Naive thymus-derived CD4-positive, alpha-beta T cell (primary cell): ENCODE data around the gene WFIKKN1. TPM values are rescaled to one million over a fixed set of nuclear protein-coding genes. Genes with fewer than 3 reads are reported as not detected.

ENCODE experiments used
- polyA plus RNA-seq, 2 donors: library from polyadenylated mRNA; unstranded; fragments of 300-500 nt; fragmentation: Illumina TruSeq; gene quantifications; one replicate each; pipeline ENCODE4 v1.2.3, GENCODE V29; 2021
- total RNA-seq, 6 experiments: library from RNA in 5 of 6; stranded (reverse) in 5 of 6; gene quantifications; 1 replicate in 5 of 6; 2 replicates in 1 of 6; pipeline ENCODE4 v1.2.3 and lab custom pipeline; 2021 to 2026

The WFIKKN1 gene
- total and polyA plus RNA-seq, 7 experiments from 2014 or later: 0.34 to 0.81 (median 0.56) TPM; not detected in 2

Other genes starting within 250 kb of the WFIKKN1 start
- gene PGAP6, start 249.0 kb upstream of the WFIKKN1 start, total RNA-seq: 100 to 1,000 TPM in 1 of 5 experiments, 10 to 100 TPM in 4; 32.2 to 107 (median 89.4) TPM
- gene PGAP6, start 249.0 kb upstream of the WFIKKN1 start, polyA plus RNA-seq: 10 to 100 TPM; 17.0 to 52.4 TPM
- 10 to 100 TPM; 40.2 to 58.1 (median 42.9) TPM for gene NME4, start 233.8 kb upstream of the WFIKKN1 start, total RNA-seq
- gene NME4, start 233.8 kb upstream of the WFIKKN1 start, polyA plus RNA-seq: 10 to 100 TPM; 76.7 to 88.6 TPM
- 10 to 100 TPM in 3 of 5 experiments, 1 to 10 TPM in 2; 7.9 to 13.8 (median 11.6) TPM for gene DECR2, start 229.1 kb upstream of the WFIKKN1 start, total RNA-seq
- gene DECR2, start 229.1 kb upstream of the WFIKKN1 start, polyA plus RNA-seq: 1 to 10 TPM; 7.8 to 7.9 TPM
- gene RAB11FIP3, start 205.3 kb upstream of the WFIKKN1 start, total RNA-seq: 10 to 100 TPM; 37.9 to 53.0 (median 45.5) TPM
- 1 to 10 TPM in 1 of 2 donors, under 1 TPM in 1; 0.71 to 4.0 TPM for gene RAB11FIP3, start 205.3 kb upstream of the WFIKKN1 start, polyA plus RNA-seq
- gene CAPN15, start 103.3 kb upstream of the WFIKKN1 start, total RNA-seq: 10 to 100 TPM; 51.0 to 89.8 (median 55.6) TPM
- 1 to 10 TPM; 3.2 to 7.5 TPM for gene CAPN15, start 103.3 kb upstream of the WFIKKN1 start, polyA plus RNA-seq
- gene PRR35, start 70.6 kb upstream of the WFIKKN1 start, total RNA-seq: not detected
- not detected for gene PRR35, start 70.6 kb upstream of the WFIKKN1 start, polyA plus RNA-seq
- 1 to 10 TPM; 1.6 to 5.8 (median 3.2) TPM for gene NHLRC4, start 64.0 kb upstream of the WFIKKN1 start, total RNA-seq
- 1 to 10 TPM; 4.6 to 5.1 TPM for gene NHLRC4, start 64.0 kb upstream of the WFIKKN1 start, polyA plus RNA-seq
- gene PIGQ, start 61.0 kb upstream of the WFIKKN1 start, total RNA-seq: 10 to 100 TPM; 27.1 to 63.0 (median 45.1) TPM
- 10 to 100 TPM; 12.3 to 16.2 TPM for gene PIGQ, start 61.0 kb upstream of the WFIKKN1 start, polyA plus RNA-seq
- 10 to 100 TPM; 15.8 to 23.2 (median 17.8) TPM for gene RAB40C, start 40.9 kb upstream of the WFIKKN1 start, total RNA-seq
- gene RAB40C, start 40.9 kb upstream of the WFIKKN1 start, polyA plus RNA-seq: 10 to 100 TPM in 1 of 2 donors, 1 to 10 TPM in 1; 7.9 to 17.5 TPM
- 10 to 100 TPM; 41.7 to 97.5 (median 64.0) TPM for gene METTL26, start 5.3 kb downstream of the WFIKKN1 start, total RNA-seq
- 10 to 100 TPM; 95.8 to 96.9 TPM for gene METTL26, start 5.3 kb downstream of the WFIKKN1 start, polyA plus RNA-seq
- 10 to 100 TPM; 21.4 to 33.6 (median 28.8) TPM for gene MCRIP2, start 10.8 kb downstream of the WFIKKN1 start, total RNA-seq
- gene MCRIP2, start 10.8 kb downstream of the WFIKKN1 start, polyA plus RNA-seq: 10 to 100 TPM; 26.8 to 35.8 TPM
- gene WDR90, start 18.4 kb downstream of the WFIKKN1 start, total RNA-seq: 10 to 100 TPM; 11.7 to 70.6 (median 13.9) TPM
- under 1 TPM; 0.56 to 0.63 TPM for gene WDR90, start 18.4 kb downstream of the WFIKKN1 start, polyA plus RNA-seq
- 100 to 1,000 TPM; 145 to 232 (median 186) TPM for gene RHOT2, start 37.1 kb downstream of the WFIKKN1 start, total RNA-seq
- gene RHOT2, start 37.1 kb downstream of the WFIKKN1 start, polyA plus RNA-seq: 10 to 100 TPM; 32.7 to 56.7 TPM
- gene RHBDL1, start 44.7 kb downstream of the WFIKKN1 start, total RNA-seq: 1 to 10 TPM in 4 of 5 experiments, under 1 TPM in 1; 0.65 to 3.1 (median 1.6) TPM
- gene RHBDL1, start 44.7 kb downstream of the WFIKKN1 start, polyA plus RNA-seq: not detected
- gene STUB1, start 49.4 kb downstream of the WFIKKN1 start, total RNA-seq: 100 to 1,000 TPM in 1 of 5 experiments, 10 to 100 TPM in 4; 68.6 to 105 (median 77.4) TPM
- gene STUB1, start 49.4 kb downstream of the WFIKKN1 start, polyA plus RNA-seq: 100 to 1,000 TPM; 132 to 159 TPM
- gene JMJD8, start 53.3 kb downstream of the WFIKKN1 start, total RNA-seq: 10 to 100 TPM; 26.8 to 48.1 (median 37.2) TPM
- gene JMJD8, start 53.3 kb downstream of the WFIKKN1 start, polyA plus RNA-seq: 10 to 100 TPM; 43.2 to 62.1 TPM
- 10 to 100 TPM; 13.3 to 19.4 (median 16.5) TPM for gene WDR24, start 59.4 kb downstream of the WFIKKN1 start, total RNA-seq
- gene WDR24, start 59.4 kb downstream of the WFIKKN1 start, polyA plus RNA-seq: 10 to 100 TPM; 10.6 to 21.2 TPM
- 10 to 100 TPM; 13.2 to 45.4 (median 18.0) TPM for gene FBXL16, start 74.8 kb downstream of the WFIKKN1 start, total RNA-seq
- gene FBXL16, start 74.8 kb downstream of the WFIKKN1 start, polyA plus RNA-seq: 10 to 100 TPM; 11.1 to 21.1 TPM
- 1 to 10 TPM; 4.8 to 5.1 (median 5.0) TPM for gene METRN, start 84.1 kb downstream of the WFIKKN1 start, total RNA-seq
- gene METRN, start 84.1 kb downstream of the WFIKKN1 start, polyA plus RNA-seq: 1 to 10 TPM; 3.7 to 4.5 TPM
- gene ANTKMT, start 90.2 kb downstream of the WFIKKN1 start, total RNA-seq: 10 to 100 TPM; 11.9 to 20.7 (median 13.6) TPM
- gene ANTKMT, start 90.2 kb downstream of the WFIKKN1 start, polyA plus RNA-seq: 10 to 100 TPM; 14.7 to 26.8 TPM
- gene CCDC78, start 95.5 kb downstream of the WFIKKN1 start, total RNA-seq: 1 to 10 TPM; 2.6 to 4.4 (median 3.0) TPM
- gene CCDC78, start 95.5 kb downstream of the WFIKKN1 start, polyA plus RNA-seq: not detected
- 10 to 100 TPM in 3 of 5 experiments, 1 to 10 TPM in 2; 5.5 to 14.6 (median 10.7) TPM for gene HAGHL, start 96.1 kb downstream of the WFIKKN1 start, total RNA-seq
- gene HAGHL, start 96.1 kb downstream of the WFIKKN1 start, polyA plus RNA-seq: 1 to 10 TPM in 1 of 2 donors, under 1 TPM in 1; 0.72 to 1.1 TPM
- gene CIAO3, start 110.0 kb downstream of the WFIKKN1 start, total RNA-seq: 10 to 100 TPM; 39.0 to 55.5 (median 46.1) TPM
- gene CIAO3, start 110.0 kb downstream of the WFIKKN1 start, polyA plus RNA-seq: 10 to 100 TPM; 13.9 to 34.9 TPM
- under 1 TPM in 1 of 5 experiments, not detected in 4; 0.64 TPM for gene MSLN, start 129.7 kb downstream of the WFIKKN1 start, total RNA-seq
- gene MSLN, start 129.7 kb downstream of the WFIKKN1 start, polyA plus RNA-seq: not detected
- 10 to 100 TPM; 16.3 to 34.3 (median 30.3) TPM for gene RPUSD1, start 157.4 kb downstream of the WFIKKN1 start, total RNA-seq
- gene RPUSD1, start 157.4 kb downstream of the WFIKKN1 start, polyA plus RNA-seq: 10 to 100 TPM; 21.2 to 42.9 TPM
- gene CHTF18, start 157.6 kb downstream of the WFIKKN1 start, total RNA-seq: 10 to 100 TPM; 32.0 to 74.8 (median 51.7) TPM
- gene CHTF18, start 157.6 kb downstream of the WFIKKN1 start, polyA plus RNA-seq: 1 to 10 TPM; 4.5 to 8.2 TPM
- not detected for gene GNG13, start 169.7 kb downstream of the WFIKKN1 start, total RNA-seq
- gene GNG13, start 169.7 kb downstream of the WFIKKN1 start, polyA plus RNA-seq: not detected